Peyer's patch (tissue), 4 donors: ENCODE measurements around the gene HDAC9. TPM values are rescaled to one million over a fixed set of nuclear protein-coding genes. Genes with fewer than 3 reads are reported as not detected.

Experiments used
- DNase-seq, 3 donors: peaks; one replicate each; pipeline ENCODE4 v3.0.0-alpha.2; 2017 to 2019
- H3K27ac ChIP-seq, 4 donors: fragments of 200-600 bp; sonication (generic); one replicate each; pipeline ENCODE4 v1.5.1; 2016 to 2019
- H3K27me3 ChIP-seq, 2 donors: fragments of 200-600 bp; sonication (generic); one replicate each; pipeline ENCODE4 v1.5.1; 2019
- H3K36me3 ChIP-seq, 3 donors: fragments of 200-600 bp; sonication (generic); one replicate each; pipeline ENCODE4 v1.5.1; 2016 to 2019
- H3K4me1 ChIP-seq, 4 donors: fragments of 200-600 bp; sonication (generic); one replicate each; pipeline ENCODE4 v1.5.1; 2016 to 2019
- H3K4me3 ChIP-seq, 4 donors: fragments of 200-600 bp; sonication (generic); 1 replicate in 3 of 4; 2 replicates in 1 of 4; pipeline ENCODE4 v1.5.1; 2016 to 2019; ENCODE audit warnings: mild to moderate bottlenecking in 1 of 4
- H3K9me3 ChIP-seq, 4 donors: fragments of 200-600 bp; sonication (generic); one replicate each; pipeline ENCODE4 v1.5.1; 2016 to 2019; ENCODE audit warnings: mild to moderate bottlenecking in 1 of 4
- POLR2A ChIP-seq, 2 donors: fragments of 450-650 bp; IDR thresholded peaks; one replicate each; pipeline ENCODE4 v1.5.1; 2017; ENCODE audit warnings: antibody characterized with exemption in 2 of 2, mild to moderate bottlenecking in 2 of 2, moderate library complexity in 2 of 2
- total RNA-seq, 4 donors: library from RNA; depleted of rRNA; stranded (reverse); fragments of >200 nt; gene quantifications; one replicate each; pipeline ENCODE4 v1.1.0, GENCODE V29; 2016
- TF ChIP-seq, protein P1 (sequence below), 6 experiments: fragments of 450-650 bp in 4 of 6; fragments of 200-600 bp in 2 of 6; sonication (generic) in 1 of 6; IDR thresholded peaks; one replicate each; pipeline ENCODE4 v1.5.1; 2017 to 2019; ENCODE audit warnings: antibody characterized with exemption in 6 of 6, mild to moderate bottlenecking in 3 of 6, moderate library complexity in 1 of 6

Gene HDAC9
- total RNA-seq, 4 donors from 2014 or later: 0.88 to 75.9 (median 4.4) TPM

- DNase-seq: no peak
- Histone ChIP-seq H3K9me3 (no peaks in the 10 kb centered on the region), H3K4me1 (no peaks in the 10 kb centered on the region), H3K4me3 (no peak overlapping the region), H3K36me3 (no peaks in the 10 kb centered on the region), H3K27ac (no peak overlapping the region), H3K27me3 (no peaks in the 10 kb centered on the region)
- no peak for TF ChIP-seq POLR2A (IDR thresholded peaks at IDR 0.05)
- TF ChIP-seq, protein P1, sequence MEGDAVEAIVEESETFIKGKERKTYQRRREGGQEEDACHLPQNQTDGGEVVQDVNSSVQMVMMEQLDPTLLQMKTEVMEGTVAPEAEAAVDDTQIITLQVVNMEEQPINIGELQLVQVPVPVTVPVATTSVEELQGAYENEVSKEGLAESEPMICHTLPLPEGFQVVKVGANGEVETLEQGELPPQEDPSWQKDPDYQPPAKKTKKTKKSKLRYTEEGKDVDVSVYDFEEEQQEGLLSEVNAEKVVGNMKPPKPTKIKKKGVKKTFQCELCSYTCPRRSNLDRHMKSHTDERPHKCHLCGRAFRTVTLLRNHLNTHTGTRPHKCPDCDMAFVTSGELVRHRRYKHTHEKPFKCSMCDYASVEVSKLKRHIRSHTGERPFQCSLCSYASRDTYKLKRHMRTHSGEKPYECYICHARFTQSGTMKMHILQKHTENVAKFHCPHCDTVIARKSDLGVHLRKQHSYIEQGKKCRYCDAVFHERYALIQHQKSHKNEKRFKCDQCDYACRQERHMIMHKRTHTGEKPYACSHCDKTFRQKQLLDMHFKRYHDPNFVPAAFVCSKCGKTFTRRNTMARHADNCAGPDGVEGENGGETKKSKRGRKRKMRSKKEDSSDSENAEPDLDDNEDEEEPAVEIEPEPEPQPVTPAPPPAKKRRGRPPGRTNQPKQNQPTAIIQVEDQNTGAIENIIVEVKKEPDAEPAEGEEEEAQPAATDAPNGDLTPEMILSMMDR (IDR thresholded peaks at IDR 0.05): no peak
Measured at GRCh38 chr7:18541181-18541870, 45.8 kb downstream of the HDAC9 start.

DNA sequence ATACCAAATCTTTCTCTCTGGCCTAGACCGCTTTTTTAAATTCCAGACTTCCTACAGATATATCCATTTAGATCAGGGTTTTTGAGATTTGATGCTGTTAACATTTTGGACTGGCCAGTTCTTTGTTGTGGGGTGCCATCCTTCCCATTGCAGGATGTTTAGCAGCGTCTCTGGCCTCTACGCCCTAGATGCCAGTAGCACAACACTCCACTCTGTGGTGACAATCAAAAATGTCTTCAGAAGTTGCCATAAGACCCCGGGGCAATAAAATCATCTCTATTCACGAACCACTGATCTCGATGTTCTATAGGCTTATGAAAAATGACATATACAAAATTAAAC is 46.3 kb downstream of the HDAC9 start:
- H3K4me1 ChIP-seq: no peaks in the 10 kb centered on the region
- H3K4me3 ChIP-seq: no peak overlapping the region
- DNase-seq: no peak
- H3K36me3 ChIP-seq: no peaks in the 10 kb centered on the region
- H3K27me3 ChIP-seq: no peaks in the 10 kb centered on the region
- no peak overlapping the region for H3K27ac ChIP-seq
- H3K9me3 ChIP-seq: no peaks in the 10 kb centered on the region
- TF ChIP-seq POLR2A (IDR thresholded peaks at IDR 0.05): no peak
- TF ChIP-seq, protein P1 (IDR thresholded peaks at IDR 0.05): no peak

DNA sequence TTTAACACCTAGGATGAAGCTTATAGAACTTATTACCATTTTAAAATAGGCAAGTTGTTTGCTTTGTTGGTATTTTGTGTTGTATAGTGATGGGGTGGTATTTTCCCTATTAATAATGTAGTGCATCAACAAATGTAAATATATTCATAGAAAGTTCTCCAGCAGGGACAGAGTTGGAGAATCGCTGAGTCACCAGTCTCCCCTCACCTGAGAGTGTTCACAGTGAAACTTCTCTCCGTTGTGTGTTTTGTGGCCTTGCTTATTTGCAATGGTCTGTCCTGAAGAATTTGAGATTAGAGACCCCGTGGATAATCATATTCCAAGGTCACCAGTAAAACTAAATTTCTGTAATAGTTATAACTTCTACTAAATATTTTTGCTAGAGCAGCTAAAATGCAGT is 51.0 kb downstream of the HDAC9 start:
- H3K9me3 ChIP-seq: no peaks in the 10 kb centered on the region
- no peak overlapping the region for H3K27ac ChIP-seq
- TF ChIP-seq, protein P1 (IDR thresholded peaks at IDR 0.05): no peak
- no peak for TF ChIP-seq POLR2A (IDR thresholded peaks at IDR 0.05)
- no peaks in the 10 kb centered on the region for H3K4me1 ChIP-seq
- H3K4me3 ChIP-seq: no peak overlapping the region
- H3K36me3 ChIP-seq: no peaks in the 10 kb centered on the region
- no peak for DNase-seq
- H3K27me3 ChIP-seq: no peaks in the 10 kb centered on the region

DNA sequence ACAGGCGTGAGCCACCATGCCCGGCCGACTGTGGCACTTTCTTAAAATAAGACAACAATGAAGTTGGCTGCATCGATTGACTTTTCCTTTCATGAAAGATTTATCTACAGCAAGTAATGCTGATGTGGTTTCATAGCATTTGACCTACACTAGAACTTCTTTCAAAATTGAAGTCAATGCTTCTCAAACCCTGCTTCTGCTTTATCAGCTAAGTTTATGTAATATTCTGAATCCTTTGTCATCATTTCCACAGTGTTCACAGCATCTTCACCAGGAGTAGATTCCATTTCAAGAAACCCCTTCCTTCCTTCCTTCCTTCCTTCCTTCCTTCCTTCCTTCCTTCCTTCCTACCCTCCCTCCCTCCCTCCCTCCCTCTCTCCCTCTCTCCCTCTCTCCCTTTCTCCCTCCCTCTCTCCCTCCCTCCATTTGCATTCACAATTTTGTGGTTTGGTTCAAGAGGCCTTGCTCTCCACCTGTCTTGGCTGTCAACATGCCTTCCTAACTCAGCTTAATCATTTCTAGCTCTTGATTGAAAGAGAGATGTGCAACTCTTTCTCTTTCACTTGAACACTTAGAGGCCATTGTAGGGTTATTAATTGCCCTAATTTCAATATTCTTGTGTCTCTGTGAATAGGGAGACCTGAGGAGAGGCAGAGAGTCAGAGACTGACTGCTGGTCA is 52.1 kb downstream of the HDAC9 start:
- DNase-seq: no peak

GRCh38 chr7:18548534-18548933 is 53.0 kb downstream of the HDAC9 start:
- no peak overlapping the region for H3K27ac ChIP-seq
- H3K4me3 ChIP-seq: no peak overlapping the region
- H3K27me3 ChIP-seq: no peaks in the 10 kb centered on the region
- H3K36me3 ChIP-seq: no peaks in the 10 kb centered on the region
- no peaks in the 10 kb centered on the region for H3K4me1 ChIP-seq
- DNase-seq: no peak
- no peak for TF ChIP-seq POLR2A (IDR thresholded peaks at IDR 0.05)
- TF ChIP-seq, protein P1 (IDR thresholded peaks at IDR 0.05): no peak
- H3K9me3 ChIP-seq: no peaks in the 10 kb centered on the region

More for the DNA sequence above, 52.1 kb downstream of the HDAC9 start:
- TF ChIP-seq POLR2A (IDR thresholded peaks at IDR 0.05): no peak
- TF ChIP-seq, protein P1 (IDR thresholded peaks at IDR 0.05): no peak
- no peaks in the 10 kb centered on the region for H3K36me3 ChIP-seq
- H3K4me1 ChIP-seq: no peaks in the 10 kb centered on the region
- H3K9me3 ChIP-seq: no peaks in the 10 kb centered on the region
- H3K27me3 ChIP-seq: no peaks in the 10 kb centered on the region
- no peak overlapping the region for H3K4me3 ChIP-seq
- no peak overlapping the region for H3K27ac ChIP-seq
